Psoas muscle (tissue), 8 donors: ENCODE data around the gene CARD10. TPM values are rescaled to one million over a fixed set of nuclear protein-coding genes. Genes with fewer than 3 reads are reported as not detected.

Experiments
- ATAC-seq, 4 donors: fragments of 200-7000 bp; cut with Tn5 transposase; one replicate each; pipeline ENCODE4 v1.9.1; 2020; ENCODE audit warnings: moderate library complexity in 3 of 4, mild to moderate bottlenecking in 2 of 4
- DNase-seq, 2 donors: peaks; one replicate each; pipeline ENCODE4 v3.0.0-alpha.2; 2020
- H3K27ac ChIP-seq: fragments of 200-600 bp; one replicate; pipeline ENCODE4 v1.8.0; 2022
- H3K27me3 ChIP-seq, 3 donors: fragments of 200-600 bp in 1 of 3; one replicate each; pipeline versions ENCODE4 v1.6.1 to v1.8.0; 2013 to 2022; ENCODE audit warnings: low read length in 2 of 3, mild to moderate bottlenecking in 2 of 3, moderate library complexity in 1 of 3; ENCODE audit not compliant: insufficient read depth in 3 of 3
- H3K36me3 ChIP-seq, 2 donors: fragments of 200-600 bp in 1 of 2; one replicate each; pipeline versions ENCODE4 v1.6.1 to v1.8.0; 2013 to 2022; ENCODE audit warnings: low read depth in 1 of 2, mild to moderate bottlenecking in 1 of 2, moderate library complexity in 1 of 2; ENCODE audit not compliant: insufficient read depth in 1 of 2
- H3K4me1 ChIP-seq: fragments of 200-600 bp; one replicate; pipeline ENCODE4 v1.8.0; 2022
- H3K4me3 ChIP-seq: fragments of 200-600 bp; one replicate; pipeline ENCODE4 v1.8.0; 2022; ENCODE audit warnings: mild to moderate bottlenecking
- H3K9me3 ChIP-seq: fragments of 200-600 bp; one replicate; pipeline ENCODE4 v1.8.0; 2022
- WGBS, 3 donors: extraction: QIAGEN DNeasy Blood & Tissue Kit; methylation state at CpG; one replicate each; pipeline versions ENCODE4 v1.1.6 to v1.1.7; 2013; 5-methylcytosine and 5-hydroxymethylcytosine counted together
- intact Hi-C, 2 donors: fragments of 100-400 bp; cut with DNase I; formaldehyde crosslinking; loops; one replicate each; pipeline versions ENCODE4 v1.11.0 to v1.14.2; 2022
- polyA plus RNA-seq, 3 donors: library from polyadenylated mRNA; stranded (reverse); fragments of 200-250 nt; gene quantifications; one replicate each; pipeline ENCODE4 v1.2.3, GENCODE V29; 2013
- total RNA-seq, 4 donors: library from RNA; stranded (reverse); fragmentation: NEBNext Ultra II Directional in 2 of 4; extraction: Animal tissue kit (Norgen Biotek cat#: 25700) in 2 of 4; gene quantifications; one replicate each; pipeline versions ENCODE4 v1.2.1 to v1.2.4, GENCODE V29; 2021 to 2023
- TF ChIP-seq, protein P1 (sequence below): fragments of 200-600 bp; IDR thresholded peaks from one replicate; pipeline ENCODE4 v1.8.0; 2022; ENCODE audit warnings: antibody characterized with exemption
- donor health status: healthy with polysubstance abuse.
- donor health status: DM: no; HTN: no; CAD: no; lungs with moderate emphysema.
- donor health status: Bipolar disorder and iron deficiency.
- donor health status: healthy.
- donor health status: DM: yes; HTN: yes; CAD: no.
- donor health status: DM: no; HTN: no; CAD: no.
- donor health status: DM: no; HTN: no; CAD: no.
- donor health status: DM: yes; HTN: yes; CAD: no.

Gene CARD10
- total and polyA plus RNA-seq, 7 donors: 2.9 to 8.0 (median 4.4) TPM

GRCh38 chr22:37487571-37487970 is 31.6 kb downstream of the CARD10 start:
- TF ChIP-seq, protein P1, sequence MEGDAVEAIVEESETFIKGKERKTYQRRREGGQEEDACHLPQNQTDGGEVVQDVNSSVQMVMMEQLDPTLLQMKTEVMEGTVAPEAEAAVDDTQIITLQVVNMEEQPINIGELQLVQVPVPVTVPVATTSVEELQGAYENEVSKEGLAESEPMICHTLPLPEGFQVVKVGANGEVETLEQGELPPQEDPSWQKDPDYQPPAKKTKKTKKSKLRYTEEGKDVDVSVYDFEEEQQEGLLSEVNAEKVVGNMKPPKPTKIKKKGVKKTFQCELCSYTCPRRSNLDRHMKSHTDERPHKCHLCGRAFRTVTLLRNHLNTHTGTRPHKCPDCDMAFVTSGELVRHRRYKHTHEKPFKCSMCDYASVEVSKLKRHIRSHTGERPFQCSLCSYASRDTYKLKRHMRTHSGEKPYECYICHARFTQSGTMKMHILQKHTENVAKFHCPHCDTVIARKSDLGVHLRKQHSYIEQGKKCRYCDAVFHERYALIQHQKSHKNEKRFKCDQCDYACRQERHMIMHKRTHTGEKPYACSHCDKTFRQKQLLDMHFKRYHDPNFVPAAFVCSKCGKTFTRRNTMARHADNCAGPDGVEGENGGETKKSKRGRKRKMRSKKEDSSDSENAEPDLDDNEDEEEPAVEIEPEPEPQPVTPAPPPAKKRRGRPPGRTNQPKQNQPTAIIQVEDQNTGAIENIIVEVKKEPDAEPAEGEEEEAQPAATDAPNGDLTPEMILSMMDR: no peak
- intact Hi-C loops: no loop called here
- no peak overlapping the region for H3K4me3 ChIP-seq
- ATAC-seq (no peak), DNase-seq (no peak)
- no peaks in the 10 kb centered on the region for H3K36me3 ChIP-seq
- H3K9me3 ChIP-seq: no peaks in the 10 kb centered on the region
- 54 to 64% (median 57%) methylated on average over 4 of the region's 4 CpGs for WGBS, 3 donors
- no peak overlapping the region for H3K27ac ChIP-seq
- H3K4me1 ChIP-seq: no peaks in the 10 kb centered on the region
- H3K27me3 ChIP-seq: peaks cover 0 to 12% (median 8%) of the 10 kb centered on the region in 3 donors

DNA sequence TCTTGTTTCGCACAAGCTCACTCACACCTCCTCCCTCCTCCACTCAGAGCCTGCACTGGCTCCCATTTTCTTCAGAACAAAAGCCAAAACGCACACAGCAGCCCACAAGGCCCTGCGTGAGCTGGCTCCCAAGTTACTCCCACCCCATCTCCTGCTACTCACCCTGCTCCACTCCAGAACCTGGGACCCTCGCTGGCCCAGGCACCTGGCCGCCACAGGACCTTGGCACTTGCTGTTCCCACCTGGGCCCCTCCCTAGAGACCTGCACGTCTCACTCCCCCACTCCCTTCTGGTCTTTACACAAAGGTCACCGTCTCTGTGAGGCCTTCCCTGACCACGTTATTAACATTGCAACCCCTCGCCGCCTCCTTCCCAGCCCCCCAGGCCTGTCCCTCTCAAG is 32.1 kb downstream of the CARD10 start:
- H3K4me3 ChIP-seq: no peak overlapping the region
- WGBS, 3 donors: 70 to 78% (median 75%) methylated on average over 10 of the region's 10 CpGs
- no peak for ATAC-seq
- no peaks in the 10 kb centered on the region for H3K36me3 ChIP-seq
- intact Hi-C loops: no loop called here
- H3K27me3 ChIP-seq: peaks cover 0 to 12% (median 8%) of the 10 kb centered on the region in 3 donors
- DNase-seq: no peak
- no peaks in the 10 kb centered on the region for H3K9me3 ChIP-seq
- TF ChIP-seq, protein P1: no peak
- H3K27ac ChIP-seq: no peak overlapping the region
- no peaks in the 10 kb centered on the region for H3K4me1 ChIP-seq

- peaks cover 0 to 15% (median 8%) of the 10 kb centered on the region in 3 donors for H3K27me3 ChIP-seq
- TF ChIP-seq, protein P1: no peak
- peak within 1 kb of the TSS; percentile 52 for H3K4me3 ChIP-seq
- intact Hi-C loops: no loop called here
- 4 to 6% (median 5%) methylated on average over 22 to 24 of the region's 24 CpGs for WGBS, 3 donors
- peak within 1 kb of the TSS; percentile 46 for H3K27ac ChIP-seq
- H3K9me3 ChIP-seq: no peaks in the 10 kb centered on the region
- H3K36me3 ChIP-seq: no peaks in the 10 kb centered on the region
- DNase-seq (peak; percentile 71 to 80), ATAC-seq (peak; percentile 66 to 78 (median 71))
- H3K4me1 ChIP-seq: no peaks in the 10 kb centered on the region
These were observed 32.9 kb downstream of the CARD10 start, which contains the start of gene MFNG for GRCh38 chr22:37486224-37486845. Gene MFNG, minus strand, starts transcription at chr22:37486384. Its CDS starts 207 bp downstream, at chr22:37486177.

DNA sequence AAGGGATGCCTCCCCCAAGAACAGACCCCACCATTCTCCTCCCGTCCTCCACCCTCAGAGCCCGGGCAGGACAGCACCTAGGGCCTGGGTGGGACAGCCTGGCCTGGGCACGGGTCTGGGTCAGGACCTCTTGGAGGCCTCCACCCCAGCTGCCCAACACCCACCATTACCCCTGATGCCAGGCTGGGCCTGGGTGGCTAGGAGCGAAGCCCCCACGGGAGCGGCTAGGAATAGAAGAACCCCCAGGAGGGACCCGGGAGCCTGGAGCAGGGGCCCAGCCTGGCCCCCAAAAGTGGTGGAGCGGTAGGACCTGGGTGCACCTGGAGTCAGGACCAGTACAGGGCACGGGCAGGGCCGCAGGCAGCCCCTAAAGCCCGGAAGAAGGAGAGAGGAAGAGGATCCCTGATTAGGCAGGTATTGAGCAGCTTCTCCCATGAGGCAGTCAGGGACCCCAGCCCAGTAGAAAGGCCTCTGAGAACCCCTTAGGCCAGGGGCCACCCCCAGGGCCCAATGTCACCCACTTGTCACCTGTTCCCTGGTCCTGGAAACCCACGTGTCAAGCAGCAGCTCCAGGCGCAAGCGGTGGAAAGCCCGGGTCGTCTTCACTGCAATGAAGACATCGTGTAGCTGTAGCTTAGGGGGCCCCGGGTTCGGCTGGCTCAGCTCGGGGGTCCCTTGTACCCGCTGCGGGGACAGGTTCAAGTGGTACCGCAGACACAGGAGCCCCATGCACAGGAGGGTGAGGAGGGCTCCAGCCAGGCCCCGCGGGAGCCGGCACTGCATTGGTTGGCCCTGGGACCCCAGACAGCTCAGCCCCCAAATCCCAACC is 33.6 kb downstream of the CARD10 start:
- H3K4me1 ChIP-seq: no peaks in the 10 kb centered on the region
- peaks cover 0 to 15% (median 8%) of the 10 kb centered on the region in 3 donors for H3K27me3 ChIP-seq
- TF ChIP-seq, protein P1: no peak
- no peaks in the 10 kb centered on the region for H3K9me3 ChIP-seq
- H3K4me3 ChIP-seq: peak overlapping the region; percentile 52
- peak overlapping the region; percentile 46 for H3K27ac ChIP-seq
- no peak for DNase-seq
- WGBS, 3 donors: 59 to 63% (median 62%) methylated on average over 25 to 26 of the region's 26 CpGs
- H3K36me3 ChIP-seq: no peaks in the 10 kb centered on the region
- peak in 1 of 4 donors; percentile 5 for ATAC-seq
- intact Hi-C loops: no loop called here
